Measurements from ENCODE around the gene KLRC4. TPM values are rescaled to one million over a fixed set of nuclear protein-coding genes. Genes with fewer than 3 reads are reported as not detected.
A peak's percentile ranks its signal among the peaks of the same experiment; 100 is the strongest.
"Not testable (repeated sequence)": the region's sequence is repeated elsewhere in the genome, so short reads cannot be mapped to it uniquely, and the experiment has no call there.

KLRC4 gene
- total and polyA plus RNA-seq, 2 experiments from 2014 or later: not detected

GRCh38 chr12:10368206-10369171, 41.1 kb downstream of the KLRC4 start (continued):
- TF ChIP-seq ZNF462 (CRISPR knock-in tag; IDR thresholded peaks at IDR 0.05) (no peak), NANOG (IDR thresholded peaks at IDR 0.05; ENCODE audit: borderline replicate concordance) (no peak), EZH2 (IDR thresholded peaks at IDR 0.05; ENCODE audit: low read depth, unreplicated experiment) (no peak), ZNF331 (CRISPR knock-in tag; IDR thresholded peaks at IDR 0.05; ENCODE audit: low read depth) (no peak), POLR2AphosphoS5 (IDR thresholded peaks at IDR 0.05; ENCODE audit: low read depth) (no peak), CREB1 (CRISPR knock-in tag; IDR thresholded peaks at IDR 0.05; ENCODE audit: low read depth) (no peak), ZNF114 (CRISPR knock-in tag; IDR thresholded peaks at IDR 0.05) (no peak), JUNB (IDR thresholded peaks at IDR 0.05; ENCODE audit: unreplicated experiment) (no peak), EZH2phosphoT487 (IDR thresholded peaks at IDR 0.05; ENCODE audit: unreplicated experiment) (no peak)
- TF ChIP-seq, protein P1, sequence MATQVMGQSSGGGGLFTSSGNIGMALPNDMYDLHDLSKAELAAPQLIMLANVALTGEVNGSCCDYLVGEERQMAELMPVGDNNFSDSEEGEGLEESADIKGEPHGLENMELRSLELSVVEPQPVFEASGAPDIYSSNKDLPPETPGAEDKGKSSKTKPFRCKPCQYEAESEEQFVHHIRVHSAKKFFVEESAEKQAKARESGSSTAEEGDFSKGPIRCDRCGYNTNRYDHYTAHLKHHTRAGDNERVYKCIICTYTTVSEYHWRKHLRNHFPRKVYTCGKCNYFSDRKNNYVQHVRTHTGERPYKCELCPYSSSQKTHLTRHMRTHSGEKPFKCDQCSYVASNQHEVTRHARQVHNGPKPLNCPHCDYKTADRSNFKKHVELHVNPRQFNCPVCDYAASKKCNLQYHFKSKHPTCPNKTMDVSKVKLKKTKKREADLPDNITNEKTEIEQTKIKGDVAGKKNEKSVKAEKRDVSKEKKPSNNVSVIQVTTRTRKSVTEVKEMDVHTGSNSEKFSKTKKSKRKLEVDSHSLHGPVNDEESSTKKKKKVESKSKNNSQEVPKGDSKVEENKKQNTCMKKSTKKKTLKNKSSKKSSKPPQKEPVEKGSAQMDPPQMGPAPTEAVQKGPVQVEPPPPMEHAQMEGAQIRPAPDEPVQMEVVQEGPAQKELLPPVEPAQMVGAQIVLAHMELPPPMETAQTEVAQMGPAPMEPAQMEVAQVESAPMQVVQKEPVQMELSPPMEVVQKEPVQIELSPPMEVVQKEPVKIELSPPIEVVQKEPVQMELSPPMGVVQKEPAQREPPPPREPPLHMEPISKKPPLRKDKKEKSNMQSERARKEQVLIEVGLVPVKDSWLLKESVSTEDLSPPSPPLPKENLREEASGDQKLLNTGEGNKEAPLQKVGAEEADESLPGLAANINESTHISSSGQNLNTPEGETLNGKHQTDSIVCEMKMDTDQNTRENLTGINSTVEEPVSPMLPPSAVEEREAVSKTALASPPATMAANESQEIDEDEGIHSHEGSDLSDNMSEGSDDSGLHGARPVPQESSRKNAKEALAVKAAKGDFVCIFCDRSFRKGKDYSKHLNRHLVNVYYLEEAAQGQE (IDR thresholded peaks at IDR 0.05; ENCODE audit: unreplicated experiment): no peak
- TF ChIP-seq, protein P2, sequence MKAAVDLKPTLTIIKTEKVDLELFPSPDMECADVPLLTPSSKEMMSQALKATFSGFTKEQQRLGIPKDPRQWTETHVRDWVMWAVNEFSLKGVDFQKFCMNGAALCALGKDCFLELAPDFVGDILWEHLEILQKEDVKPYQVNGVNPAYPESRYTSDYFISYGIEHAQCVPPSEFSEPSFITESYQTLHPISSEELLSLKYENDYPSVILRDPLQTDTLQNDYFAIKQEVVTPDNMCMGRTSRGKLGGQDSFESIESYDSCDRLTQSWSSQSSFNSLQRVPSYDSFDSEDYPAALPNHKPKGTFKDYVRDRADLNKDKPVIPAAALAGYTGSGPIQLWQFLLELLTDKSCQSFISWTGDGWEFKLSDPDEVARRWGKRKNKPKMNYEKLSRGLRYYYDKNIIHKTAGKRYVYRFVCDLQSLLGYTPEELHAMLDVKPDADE (IDR thresholded peaks at IDR 0.05): no peak

GRCh38 chr12:10367714-10368113, 41.8 kb downstream of the KLRC4 start:
- H3K27me3 ChIP-seq (ENCODE audit: insufficient read depth); H3K79me2 ChIP-seq (replicated peaks; ENCODE audit: insufficient read depth); H3K36me3 Mint-ChIP-seq (ENCODE audit: low read depth); H3K27me3 Mint-ChIP-seq (ENCODE audit: insufficient read depth, low read depth, poor library complexity); H3K4me3 ChIP-seq; H3K4me2 ChIP-seq; H4K20me1 ChIP-seq (replicated peaks; ENCODE audit: insufficient read depth); H3K27ac ChIP-seq (ENCODE audit: low read depth); H3K4me3 Mint-ChIP-seq; H2AFZ ChIP-seq; ATAC-seq; H3K9me2 ChIP-seq (ENCODE audit: insufficient read depth); H3K36me3 ChIP-seq (ENCODE audit: insufficient read depth); DNase-seq (ENCODE audit: low spot score); H3F3A ChIP-seq (replicated peaks; ENCODE audit: low read depth): not testable (repeated sequence)
- H3K9me3 Mint-ChIP-seq: peaks cover 14% of the 10 kb centered on the region
- H3K27ac Mint-ChIP-seq: 0 out of 2 replicates have a peak overlapping the region, but pooled peaks have one; percentile 22
- H3K4me1 Mint-ChIP-seq: peaks cover 38% of the 10 kb centered on the region
- H3K4me1 ChIP-seq (ENCODE audit: insufficient read depth): peaks cover 49% of the 10 kb centered on the region

Data from GM23338 (cell line).